ENCODE measurements around the gene PLCH2.

The PLCH2 gene

GRCh38 chr1:2433936-2434655 is 42.0 kb upstream of the PLCH2 start:
- no peaks in the 10 kb centered on the region for H3K36me3 ChIP-seq (replicated peaks)
- in situ Hi-C loops (cut with HindIII; ENCODE audit: low pct_ligation_motif_present, low sequenced_read_pairs), result no loop called here
- TF ChIP-seq, protein P1, sequence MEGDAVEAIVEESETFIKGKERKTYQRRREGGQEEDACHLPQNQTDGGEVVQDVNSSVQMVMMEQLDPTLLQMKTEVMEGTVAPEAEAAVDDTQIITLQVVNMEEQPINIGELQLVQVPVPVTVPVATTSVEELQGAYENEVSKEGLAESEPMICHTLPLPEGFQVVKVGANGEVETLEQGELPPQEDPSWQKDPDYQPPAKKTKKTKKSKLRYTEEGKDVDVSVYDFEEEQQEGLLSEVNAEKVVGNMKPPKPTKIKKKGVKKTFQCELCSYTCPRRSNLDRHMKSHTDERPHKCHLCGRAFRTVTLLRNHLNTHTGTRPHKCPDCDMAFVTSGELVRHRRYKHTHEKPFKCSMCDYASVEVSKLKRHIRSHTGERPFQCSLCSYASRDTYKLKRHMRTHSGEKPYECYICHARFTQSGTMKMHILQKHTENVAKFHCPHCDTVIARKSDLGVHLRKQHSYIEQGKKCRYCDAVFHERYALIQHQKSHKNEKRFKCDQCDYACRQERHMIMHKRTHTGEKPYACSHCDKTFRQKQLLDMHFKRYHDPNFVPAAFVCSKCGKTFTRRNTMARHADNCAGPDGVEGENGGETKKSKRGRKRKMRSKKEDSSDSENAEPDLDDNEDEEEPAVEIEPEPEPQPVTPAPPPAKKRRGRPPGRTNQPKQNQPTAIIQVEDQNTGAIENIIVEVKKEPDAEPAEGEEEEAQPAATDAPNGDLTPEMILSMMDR (IDR thresholded peaks at IDR 0.05; ENCODE audit: low read depth, low read length, missing control alignments), result no peak
- no peak overlapping the region for H3K27ac ChIP-seq
- H3K27me3 ChIP-seq (replicated peaks), result peaks cover 21% of the 10 kb centered on the region
- no peak overlapping the region for H3K4me3 ChIP-seq (ENCODE audit: low read depth, low read length)
- no peak for DNase-seq

DNA sequence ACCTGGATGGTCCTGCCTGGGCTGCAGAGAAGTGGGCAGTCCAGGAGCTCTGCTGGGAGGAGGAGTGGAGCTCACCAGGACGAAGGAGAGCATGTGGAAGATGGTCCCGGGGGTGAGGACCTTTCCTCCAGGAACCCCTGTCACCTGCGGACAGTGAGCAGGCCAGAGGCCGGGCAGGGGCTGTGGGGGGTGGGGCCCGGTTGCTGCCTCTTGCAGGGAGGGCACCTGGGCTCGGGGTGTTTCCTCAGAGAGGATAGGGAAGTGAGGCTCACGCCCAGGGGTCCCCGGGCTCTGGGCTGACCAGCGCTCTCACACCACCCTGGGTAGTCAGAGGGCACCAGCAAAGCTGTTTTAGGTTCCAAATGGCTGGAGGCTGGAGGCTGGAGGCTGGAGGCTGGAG is 41.0 kb upstream of the PLCH2 start:
- H3K27me3 ChIP-seq (replicated peaks), result peaks cover 21% of the 10 kb centered on the region
- DNase-seq, result no peak
- in situ Hi-C loops (cut with HindIII; ENCODE audit: low pct_ligation_motif_present, low sequenced_read_pairs), result no loop called here

DNA sequence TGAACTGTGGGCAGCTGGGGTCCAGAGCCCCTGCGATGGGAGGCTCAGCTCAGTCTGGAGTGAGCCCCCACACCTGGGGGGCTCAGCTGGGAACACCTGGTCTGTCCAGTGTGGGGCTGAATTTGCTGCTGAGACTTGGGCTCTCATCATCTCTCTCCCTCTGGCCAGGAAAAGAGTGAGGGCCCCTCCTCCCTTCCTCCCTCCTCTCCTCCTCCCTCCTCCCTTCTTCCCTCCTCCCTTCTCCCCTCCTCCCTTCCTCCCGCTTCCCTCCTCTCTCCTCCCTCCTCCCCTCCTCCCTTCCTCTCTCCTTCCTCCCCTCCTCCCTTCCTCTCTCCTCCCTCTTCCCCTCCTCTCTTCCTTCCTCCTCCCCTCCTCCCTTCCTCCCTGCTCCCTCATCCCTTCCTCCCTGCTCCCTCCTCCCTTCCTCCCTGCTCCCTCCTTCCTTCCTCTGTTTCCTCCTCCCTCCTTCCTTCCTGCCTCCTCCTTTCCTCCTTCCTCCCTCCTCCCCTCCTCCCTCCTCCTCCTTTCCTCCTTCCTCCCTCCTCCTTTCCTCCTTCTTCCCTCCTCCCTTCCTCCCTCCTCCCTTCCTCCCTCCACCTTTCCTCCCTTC is 40.2 kb upstream of the PLCH2 start:
- DNase-seq, result no peak
- H3K36me3 ChIP-seq (replicated peaks), result no peaks in the 10 kb centered on the region
- no peak overlapping the region for H3K27ac ChIP-seq
- TF ChIP-seq, protein P1 (IDR thresholded peaks at IDR 0.05; ENCODE audit: low read depth, low read length, missing control alignments), result no peak
- no peak overlapping the region for H3K4me3 ChIP-seq (ENCODE audit: low read depth, low read length)
- H3K27me3 ChIP-seq (replicated peaks), result peaks cover 21% of the 10 kb centered on the region
- in situ Hi-C loops (cut with HindIII; ENCODE audit: low pct_ligation_motif_present, low sequenced_read_pairs), result no loop called here

More for the DNA sequence above, 41.0 kb upstream of the PLCH2 start:
- H3K4me3 ChIP-seq (ENCODE audit: low read depth, low read length), result no peak overlapping the region
- TF ChIP-seq, protein P1 (IDR thresholded peaks at IDR 0.05; ENCODE audit: low read depth, low read length, missing control alignments), result no peak
- H3K36me3 ChIP-seq (replicated peaks), result no peaks in the 10 kb centered on the region
- no peak overlapping the region for H3K27ac ChIP-seq

DNA sequence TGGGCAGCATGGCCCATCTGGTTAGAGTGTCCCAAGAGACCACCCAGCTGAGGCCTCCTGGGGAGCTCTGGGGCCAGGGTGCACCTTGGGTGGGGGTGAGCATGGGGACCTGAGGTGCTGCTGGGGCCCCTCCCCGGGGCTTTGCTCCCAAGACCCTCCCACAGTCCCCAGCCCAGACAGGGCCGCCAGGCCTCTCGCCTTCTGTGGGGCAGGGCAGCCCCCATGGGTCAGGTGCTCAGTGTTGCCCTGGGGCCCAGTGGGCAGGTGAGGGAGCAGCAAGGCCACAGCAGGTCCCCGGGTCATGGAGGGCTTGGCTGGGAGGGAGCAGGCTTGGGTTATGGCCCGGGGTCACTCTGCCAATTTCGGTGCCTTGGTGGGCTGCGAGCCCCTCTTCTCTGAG is 39.2 kb upstream of the PLCH2 start:
- H3K27me3 ChIP-seq (replicated peaks), result peaks cover 21% of the 10 kb centered on the region
- H3K36me3 ChIP-seq (replicated peaks), result no peaks in the 10 kb centered on the region
- TF ChIP-seq, protein P1 (IDR thresholded peaks at IDR 0.05; ENCODE audit: low read depth, low read length, missing control alignments), result no peak
- no peak for DNase-seq
- no peak overlapping the region for H3K27ac ChIP-seq
- no peak overlapping the region for H3K4me3 ChIP-seq (ENCODE audit: low read depth, low read length)
- in situ Hi-C loops (cut with HindIII; ENCODE audit: low pct_ligation_motif_present, low sequenced_read_pairs), result no loop called here

- in situ Hi-C loops (cut with HindIII; ENCODE audit: low pct_ligation_motif_present, low sequenced_read_pairs), result no loop called here
- peaks cover 16% of the 10 kb centered on the region for H3K27me3 ChIP-seq (replicated peaks)
- TF ChIP-seq, protein P1 (IDR thresholded peaks at IDR 0.05; ENCODE audit: low read depth, low read length, missing control alignments), result no peak
- DNase-seq, result no peak
- H3K4me3 ChIP-seq (ENCODE audit: low read depth, low read length), result no peak overlapping the region
- H3K36me3 ChIP-seq (replicated peaks), result no peaks in the 10 kb centered on the region
- no peak overlapping the region for H3K27ac ChIP-seq
These were observed 38.5 kb upstream of the PLCH2 start for GRCh38 chr1:2437617-2438016.
